GM23248 (cell line): ENCODE data around the gene LHX1. TPM values are rescaled to one million over a fixed set of nuclear protein-coding genes. Genes with fewer than 3 reads are reported as not detected.
A peak's percentile ranks its signal among the peaks of the same experiment; 100 is the strongest.

Experiments used
- DNase-seq: peaks from one replicate; pipeline ENCODE4 v3.0.0-alpha.2; 2015
- H2AFZ ChIP-seq: fragments of 200-600 bp; sonication (generic); 2 replicates; pipeline ENCODE4 v1.6.1; 2016; ENCODE audit warnings: antibody characterized with exemption
- H3F3A ChIP-seq: fragments of 200-600 bp; sonication (generic); 2 replicates; pipeline ENCODE4 v1.6.1; 2016; ENCODE audit warnings: mild to moderate bottlenecking, antibody characterized with exemption, mixed run types; ENCODE audit not compliant: insufficient read depth
- H3K27ac ChIP-seq: fragments of 200-600 bp; sonication (generic); 2 replicates; pipeline ENCODE4 v1.5.1; 2016; ENCODE audit warnings: mild to moderate bottlenecking
- H3K27me3 ChIP-seq: fragments of 200-600 bp; sonication (generic); replicated peaks from 2 replicates; pipeline ENCODE4 v1.6.1; 2016; ENCODE audit warnings: mild to moderate bottlenecking; ENCODE audit not compliant: insufficient read depth
- H3K36me3 ChIP-seq: fragments of 200-600 bp; sonication (generic); 2 replicates; pipeline ENCODE4 v1.6.1; 2016; ENCODE audit warnings: low read depth, mild to moderate bottlenecking
- H3K4me1 ChIP-seq: fragments of 200-600 bp; sonication (generic); 2 replicates; pipeline ENCODE4 v1.6.1; 2016; ENCODE audit warnings: mild to moderate bottlenecking; ENCODE audit not compliant: insufficient read depth
- H3K4me2 ChIP-seq: fragments of 200-600 bp; sonication (generic); one replicate; pipeline ENCODE4 v1.6.1; 2016; ENCODE audit warnings: mild to moderate bottlenecking; ENCODE audit not compliant: unreplicated experiment
- H3K4me3 ChIP-seq: fragments of 200-600 bp; sonication (generic); 2 replicates; pipeline ENCODE4 v1.5.1; 2016; ENCODE audit warnings: mild to moderate bottlenecking
- H3K79me2 ChIP-seq: fragments of 200-600 bp; sonication (generic); 2 replicates; pipeline ENCODE4 v1.6.1; 2016; ENCODE audit warnings: mild to moderate bottlenecking; ENCODE audit not compliant: insufficient read depth
- H3K9ac ChIP-seq: fragments of 200-600 bp; sonication (generic); 2 replicates; pipeline ENCODE4 v1.6.1; 2016; ENCODE audit warnings: mild to moderate bottlenecking
- H3K9me2 ChIP-seq: fragments of 200-600 bp; sonication (generic); 2 replicates; pipeline ENCODE4 v1.6.1; 2016; ENCODE audit warnings: mixed run types, mild to moderate bottlenecking, moderate library complexity; ENCODE audit not compliant: insufficient read depth
- H3K9me3 ChIP-seq: fragments of 200-600 bp; sonication (generic); one replicate; pipeline ENCODE4 v1.6.1; 2017; ENCODE audit warnings: low read depth
- H4K20me1 ChIP-seq: fragments of 200-600 bp; sonication (generic); 2 replicates; pipeline ENCODE4 v1.6.0; 2016; ENCODE audit not compliant: insufficient read depth
- EZH2 ChIP-seq: fragments of 200-600 bp; sonication (generic); IDR thresholded peaks from 2 replicates; pipeline ENCODE4 v1.6.1; 2018; ENCODE audit warnings: antibody characterized with exemption, mild to moderate bottlenecking; ENCODE audit not compliant: insufficient read depth, poor library complexity, severe bottlenecking
- EZH2phosphoT487 ChIP-seq: fragments of 200-600 bp; sonication (generic); IDR thresholded peaks from 2 replicates; pipeline ENCODE4 v1.6.1; 2018; ENCODE audit warnings: antibody characterized with exemption, moderate library complexity, mild to moderate bottlenecking, low read depth; ENCODE audit not compliant: insufficient read depth
- WGBS, 2 experiments: methylation state at CpG; one replicate each; pipeline ENCODE4 v1.1.6; 2015 to 2017; ENCODE audit warnings: low lambda C conversion rate in 2 of 2, low coverage in 1 of 2; ENCODE audit errors: missing lambda C conversion rate in 2 of 2; 5-methylcytosine and 5-hydroxymethylcytosine counted together
- in situ Hi-C: fragments of 300-500 bp; cut with MboI; formaldehyde crosslinking; loops from 2 replicates; pipeline ENCODE4 v1.15.0; 2020
- polyA plus RNA-seq: library from polyadenylated mRNA; unstranded; fragments of >200 nt; fragmentation: Nextera tagmentation; extraction: Ambion mirVana; gene quantifications from 2 replicates; pipeline ENCODE4 v1.2.1, GENCODE V29; 2016
- total RNA-seq: library from RNA; depleted of rRNA; stranded (reverse); fragments of >200 nt; shearing (Covaris generic); gene quantifications from 2 replicates; pipeline ENCODE4 v1.2.3, GENCODE V29; 2014

LHX1 gene
- total and polyA plus RNA-seq, 2 experiments from 2014 or later: not detected

- Histone ChIP-seq H3K9me3 (no peaks in the 10 kb centered on the region), H3K27ac (no peak overlapping the region), H3K9me2 (no peaks in the 10 kb centered on the region), H3K4me2 (no peak overlapping the region), H2AFZ (no peak overlapping the region), H3K4me1 (peaks cover 11% of the 10 kb centered on the region; the same call in 1 of the 2 replicates), H3K27me3 (peaks cover 66% of the 10 kb centered on the region), H3K9ac (no peak overlapping the region), H3K4me3 (no peak overlapping the region), H3F3A (no peaks in the 10 kb centered on the region; the same call in 1 of the 2 replicates), H4K20me1 (no peaks in the 10 kb centered on the region), H3K79me2 (peaks cover 18% of the 10 kb centered on the region), H3K36me3 (no peaks in the 10 kb centered on the region)
- in situ Hi-C loops: no loop called here
- TF ChIP-seq EZH2phosphoT487 (no peak), EZH2 (no peak)
- WGBS, 2 experiments: 22 to 24% methylated on average over 24 to 30 of the region's 30 CpGs
- DNase-seq: no peak
Measured at GRCh38 chr17:36945959-36946725, 8.9 kb downstream of the LHX1 start.

- Histone ChIP-seq H3F3A (no peaks in the 10 kb centered on the region; the same call in 1 of the 2 replicates), H3K27me3 (peaks cover 60% of the 10 kb centered on the region), H4K20me1 (no peaks in the 10 kb centered on the region), H3K4me1 (peaks cover 11% of the 10 kb centered on the region; the same call in 1 of the 2 replicates), H2AFZ (no peak overlapping the region), H3K9me2 (no peaks in the 10 kb centered on the region), H3K27ac (no peak overlapping the region), H3K79me2 (peaks cover 23% of the 10 kb centered on the region), H3K4me2 (no peak overlapping the region), H3K9ac (no peak overlapping the region), H3K36me3 (peaks cover 4% of the 10 kb centered on the region; the same call in 1 of the 2 replicates), H3K4me3 (no peak overlapping the region), H3K9me3 (no peaks in the 10 kb centered on the region)
- no peak for DNase-seq
- in situ Hi-C loops: no loop called here
- TF ChIP-seq EZH2phosphoT487 (no peak), EZH2 (no peak)
- WGBS, 2 experiments: 46 to 49% methylated on average over 2 of the region's 2 CpGs
Measured at GRCh38 chr17:36946726-36947091, 9.4 kb downstream of the LHX1 start.

GRCh38 chr17:36947922-36948716, 10.8 kb downstream of the LHX1 start:
- H3K27ac ChIP-seq: peak overlapping the region; percentile 91
- H3K79me2 ChIP-seq: peaks cover 32% of the 10 kb centered on the region
- peak overlapping the region; percentile 82 for H3K4me3 ChIP-seq
- H4K20me1 ChIP-seq: no peaks in the 10 kb centered on the region
- no peaks in the 10 kb centered on the region; the same call in 1 of the 2 replicates for H3F3A ChIP-seq
- in situ Hi-C loops: no loop called here
- peak overlapping the region; percentile 95 for H3K4me2 ChIP-seq
- H3K27me3 ChIP-seq: peaks cover 48% of the 10 kb centered on the region
- peak overlapping the region; percentile 95 for H3K9ac ChIP-seq
- WGBS, 2 experiments: 4 to 6% methylated on average over 26 of the region's 26 CpGs
- H3K4me1 ChIP-seq: peaks cover 11% of the 10 kb centered on the region; the same call in 1 of the 2 replicates
- H2AFZ ChIP-seq: peak overlapping the region; percentile 88
- no peak for TF ChIP-seq EZH2
- TF ChIP-seq EZH2phosphoT487: no peak
- peaks cover 6% of the 10 kb centered on the region; the same call in 1 of the 2 replicates for H3K36me3 ChIP-seq
- no peak for DNase-seq
- H3K9me2 ChIP-seq: no peaks in the 10 kb centered on the region
- H3K9me3 ChIP-seq: no peaks in the 10 kb centered on the region

DNA sequence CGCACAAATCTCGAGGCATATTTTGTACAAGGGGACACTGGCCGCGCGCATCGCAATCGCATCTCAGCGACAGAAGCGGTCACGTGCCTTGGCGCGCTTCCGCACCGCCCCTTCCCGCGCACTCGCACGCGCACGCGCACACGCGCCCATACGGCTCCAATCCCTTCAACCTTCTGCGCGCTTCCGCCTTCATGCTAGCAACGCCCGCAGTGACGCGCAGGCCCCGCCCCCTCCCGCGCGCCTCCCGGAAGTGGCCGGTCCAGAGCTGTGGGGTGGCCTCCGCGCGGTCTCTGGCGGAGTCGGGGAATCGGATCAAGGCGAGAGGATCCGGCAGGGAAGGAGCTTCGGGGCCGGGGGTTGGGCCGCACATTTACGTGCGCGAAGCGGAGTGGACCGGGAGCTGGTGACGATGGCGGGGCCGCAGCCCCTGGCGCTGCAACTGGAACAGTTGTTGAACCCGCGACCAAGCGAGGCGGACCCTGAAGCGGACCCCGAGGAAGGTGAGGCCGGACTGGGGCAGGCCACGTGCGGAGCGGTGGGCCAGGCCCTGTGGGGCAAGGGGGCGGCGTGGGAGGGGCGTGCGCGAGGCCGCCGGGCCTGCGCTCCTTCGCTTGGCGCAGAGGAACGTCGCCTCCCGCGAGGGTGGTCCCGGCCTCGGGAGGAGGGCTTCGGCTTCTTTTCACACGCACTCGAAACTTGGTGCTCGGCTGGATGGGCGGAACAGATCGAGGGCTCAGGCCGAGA, 11.6 kb downstream of the LHX1 start, which contains the start of gene AATF:
Gene AATF (plus strand): TSS at position 238 of the 744 bp plus-strand sequence. CDS start 172 bp downstream, at position 410.
- Histone ChIP-seq H3F3A (no peaks in the 10 kb centered on the region; the same call in 1 of the 2 replicates), H3K4me2 (peak within 1 kb of the TSS; percentile 95), H3K9me3 (no peaks in the 10 kb centered on the region), H3K9me2 (no peaks in the 10 kb centered on the region), H3K9ac (peak within 1 kb of the TSS; percentile 95), H4K20me1 (no peaks in the 10 kb centered on the region), H3K27ac (peak within 1 kb of the TSS; percentile 91), H3K27me3 (peaks cover 40% of the 10 kb centered on the region), H3K36me3 (peaks cover 11% of the 10 kb centered on the region; the same call in 1 of the 2 replicates), H3K4me3 (peak within 1 kb of the TSS; percentile 82), H3K79me2 (peaks cover 32% of the 10 kb centered on the region), H3K4me1 (peaks cover 11% of the 10 kb centered on the region; the same call in 1 of the 2 replicates), H2AFZ (peak within 1 kb of the TSS; percentile 88)
- DNase-seq: peak; percentile 98
- in situ Hi-C loops: no loop called here
- TF ChIP-seq EZH2 (no peak), EZH2phosphoT487 (no peak)
- WGBS, 2 experiments: 0 to 1% methylated on average over 58 to 79 of the region's 90 CpGs
